Measurements from ENCODE around the gene SPHK2. TPM values are rescaled to one million over a fixed set of nuclear protein-coding genes. Genes with fewer than 3 reads are reported as not detected.
"Not testable (repeated sequence)": the region's sequence is repeated elsewhere in the genome, so short reads cannot be mapped to it uniquely, and the experiment has no call there.

SPHK2 gene
- total RNA-seq, 1 donor: 4.5 TPM

GRCh38 chr19:48627865-48628314 lies 8.6 kb downstream of the SPHK2 start:
- H3K4me3 ChIP-seq (ENCODE audit: low read length): no peak overlapping the region
- H3K9me3 ChIP-seq (ENCODE audit: low read depth, low read length): no peaks in the 10 kb centered on the region
- H3K27me3 ChIP-seq (ENCODE audit: insufficient read depth, low read length): no peaks in the 10 kb centered on the region
- H3K4me1 ChIP-seq (ENCODE audit: insufficient read depth, low read length): peaks cover 45% of the 10 kb centered on the region

- H3K27me3 ChIP-seq (ENCODE audit: insufficient read depth, low read length): no peaks in the 10 kb centered on the region
- no peaks in the 10 kb centered on the region for H3K9me3 ChIP-seq (ENCODE audit: low read depth, low read length)
- H3K4me3 ChIP-seq (ENCODE audit: low read length): no peak overlapping the region
- peaks cover 45% of the 10 kb centered on the region for H3K4me1 ChIP-seq (ENCODE audit: insufficient read depth, low read length)
Measured at GRCh38 chr19:48628486-48629296, 9.4 kb downstream of the SPHK2 start.

- no peak overlapping the region for H3K4me3 ChIP-seq (ENCODE audit: low read length)
- no peaks in the 10 kb centered on the region for H3K27me3 ChIP-seq (ENCODE audit: insufficient read depth, low read length)
- H3K9me3 ChIP-seq (ENCODE audit: low read depth, low read length): no peaks in the 10 kb centered on the region
- H3K4me1 ChIP-seq (ENCODE audit: insufficient read depth, low read length): peaks cover 46% of the 10 kb centered on the region
Measured at GRCh38 chr19:48629297-48629598, 9.9 kb downstream of the SPHK2 start.

GRCh38 chr19:48629599-48630295 lies 10.4 kb downstream of the SPHK2 start:
- Histone ChIP-seq H3K4me3 (ENCODE audit: low read length) (no peak overlapping the region), H3K27me3 (ENCODE audit: insufficient read depth, low read length) (no peaks in the 10 kb centered on the region), H3K4me1 (ENCODE audit: insufficient read depth, low read length) (peaks cover 47% of the 10 kb centered on the region), H3K9me3 (ENCODE audit: low read depth, low read length) (no peaks in the 10 kb centered on the region)

GRCh38 chr19:48630296-48631063 lies 11.2 kb downstream of the SPHK2 start:
- Histone ChIP-seq H3K9me3 (ENCODE audit: low read depth, low read length) (no peaks in the 10 kb centered on the region), H3K27me3 (ENCODE audit: insufficient read depth, low read length) (no peaks in the 10 kb centered on the region), H3K4me1 (ENCODE audit: insufficient read depth, low read length) (peaks cover 53% of the 10 kb centered on the region), H3K4me3 (ENCODE audit: low read length) (no peak overlapping the region)

- Histone ChIP-seq H3K4me1 (ENCODE audit: insufficient read depth, low read length) (peaks cover 53% of the 10 kb centered on the region), H3K4me3 (ENCODE audit: low read length) (no peak overlapping the region), H3K9me3 (ENCODE audit: low read depth, low read length) (no peaks in the 10 kb centered on the region), H3K27me3 (ENCODE audit: insufficient read depth, low read length) (no peaks in the 10 kb centered on the region)
Measured at GRCh38 chr19:48631225-48631624, 11.9 kb downstream of the SPHK2 start.

- H3K27me3 ChIP-seq (ENCODE audit: insufficient read depth, low read length); H3K9me3 ChIP-seq (ENCODE audit: low read depth, low read length); H3K4me3 ChIP-seq (ENCODE audit: low read length): not testable (repeated sequence)
- peaks cover 58% of the 10 kb centered on the region for H3K4me1 ChIP-seq (ENCODE audit: insufficient read depth, low read length)
Measured at GRCh38 chr19:48632286-48632685, 13.0 kb downstream of the SPHK2 start.

GRCh38 chr19:48632692-48633147 lies 13.4 kb downstream of the SPHK2 start:
- H3K4me3 ChIP-seq (ENCODE audit: low read length): no peak overlapping the region
- peaks cover 58% of the 10 kb centered on the region for H3K4me1 ChIP-seq (ENCODE audit: insufficient read depth, low read length)
- H3K27me3 ChIP-seq (ENCODE audit: insufficient read depth, low read length): no peaks in the 10 kb centered on the region
- no peaks in the 10 kb centered on the region for H3K9me3 ChIP-seq (ENCODE audit: low read depth, low read length)

- H3K4me1 ChIP-seq (ENCODE audit: insufficient read depth, low read length): peaks cover 60% of the 10 kb centered on the region
- no peaks in the 10 kb centered on the region for H3K9me3 ChIP-seq (ENCODE audit: low read depth, low read length)
- no peaks in the 10 kb centered on the region for H3K27me3 ChIP-seq (ENCODE audit: insufficient read depth, low read length)
- no peak overlapping the region for H3K4me3 ChIP-seq (ENCODE audit: low read length)
Measured at GRCh38 chr19:48633148-48634035, 14.1 kb downstream of the SPHK2 start.

- H3K4me3 ChIP-seq (ENCODE audit: low read length): peak overlapping the region; percentile 10
- no peaks in the 10 kb centered on the region for H3K27me3 ChIP-seq (ENCODE audit: insufficient read depth, low read length)
- no peaks in the 10 kb centered on the region for H3K9me3 ChIP-seq (ENCODE audit: low read depth, low read length)
- peaks cover 66% of the 10 kb centered on the region for H3K4me1 ChIP-seq (ENCODE audit: insufficient read depth, low read length)
Measured at GRCh38 chr19:48634036-48634342, 14.7 kb downstream of the SPHK2 start.

- Histone ChIP-seq H3K4me3 (ENCODE audit: low read length) (peak overlapping the region; percentile 15), H3K27me3 (ENCODE audit: insufficient read depth, low read length) (no peaks in the 10 kb centered on the region), H3K4me1 (ENCODE audit: insufficient read depth, low read length) (peaks cover 73% of the 10 kb centered on the region), H3K9me3 (ENCODE audit: low read depth, low read length) (no peaks in the 10 kb centered on the region)
Measured at GRCh38 chr19:48634424-48635262, 15.3 kb downstream of the SPHK2 start.

- Histone ChIP-seq H3K27me3 (ENCODE audit: insufficient read depth, low read length) (no peaks in the 10 kb centered on the region), H3K4me3 (ENCODE audit: low read length) (peak overlapping the region; percentile 78), H3K9me3 (ENCODE audit: low read depth, low read length) (no peaks in the 10 kb centered on the region), H3K4me1 (ENCODE audit: insufficient read depth, low read length) (peaks cover 67% of the 10 kb centered on the region)
Measured at GRCh38 chr19:48635263-48635965, 16.1 kb downstream of the SPHK2 start.
